SK-N-SH (cell line): ENCODE measurements around the gene FYCO1. TPM values are rescaled to one million over a fixed set of nuclear protein-coding genes. Genes with fewer than 3 reads are reported as not detected.

Source experiments
- CTCF ChIA-PET: fragments of 300-600, 350-600 bp; formaldehyde crosslinking; extraction: SDS; loops from one replicate; lab custom pipeline; 2021; lab: Yijun Ruan, JAX
- POLR2A ChIA-PET: fragments of 350-600 bp; sonication (Branson Sonifier 250); formaldehyde crosslinking; extraction: SDS; loops from one replicate; lab custom pipeline; 2020; ENCODE audit warnings: antibody characterized with exemption, inconsistent platforms; lab: Yijun Ruan, JAX
- DNase-seq: peaks from one replicate; pipeline ENCODE4 v3.0.0; 2012
- H2AFZ ChIP-seq: fragments of 200-600 bp; sonication (generic); 2 replicates; pipeline ENCODE4 v1.8.1; 2016; ENCODE audit warnings: antibody characterized with exemption, mild to moderate bottlenecking, low read depth
- H3F3A ChIP-seq: fragments of 200-600 bp; sonication (generic); replicated peaks from 2 replicates; pipeline ENCODE3; 2016; ENCODE audit warnings: antibody characterized with exemption, mild to moderate bottlenecking; ENCODE audit not compliant: insufficient read depth
- H3K27ac ChIP-seq, 2 experiments: fragments of 200-500 bp in 1 of 2; fragments of 200-600 bp in 1 of 2; sonication (Bioruptor generic) in 1 of 2; sonication (generic), shearing (Covaris generic) in 1 of 2; 2 replicates each; pipeline versions ENCODE4 v1.5.1 to v1.6.1; 2014 to 2016; ENCODE audit warnings: low read depth in 2 of 2, inconsistent platforms in 1 of 2, low read length in 1 of 2, mild to moderate bottlenecking in 1 of 2, mixed read lengths in 1 of 2
- H3K27me3 ChIP-seq: fragments of 200-600 bp; sonication (generic), shearing (Covaris generic); 2 replicates; pipeline ENCODE4 v1.6.1; 2016; ENCODE audit warnings: mixed run types; ENCODE audit not compliant: insufficient read depth
- H3K36me3 ChIP-seq, 2 experiments: fragments of 200-500 bp in 1 of 2; fragments of 200-600 bp in 1 of 2; sonication (Bioruptor generic) in 1 of 2; sonication (generic) in 1 of 2; replicated peaks in 1 of 2; 2 replicates each; pipeline versions ENCODE3 to v1.5.1; 2014 to 2016; ENCODE audit warnings: low read length in 1 of 2, mild to moderate bottlenecking in 1 of 2; ENCODE audit not compliant: insufficient read depth in 2 of 2, control insufficient read depth in 1 of 2
- H3K4me1 ChIP-seq, 2 experiments: fragments of 200-500 bp in 1 of 2; fragments of 200-600 bp in 1 of 2; sonication (Bioruptor generic) in 1 of 2; sonication (generic), shearing (Covaris generic) in 1 of 2; 2 replicates each; pipeline versions ENCODE4 v1.5.1 to v1.6.1; 2014 to 2016; ENCODE audit warnings: low read depth in 1 of 2, low read length in 1 of 2, mixed run types in 1 of 2; ENCODE audit not compliant: insufficient read depth in 2 of 2, control insufficient read depth in 1 of 2
- H3K4me2 ChIP-seq: fragments of 200-600 bp; sonication (generic), shearing (Covaris generic); 2 replicates; pipeline ENCODE4 v1.6.1; 2017; ENCODE audit warnings: mixed run types
- H3K4me3 ChIP-seq, 2 experiments: fragments of 200-500 bp in 1 of 2; fragments of 200-600 bp in 1 of 2; sonication (Bioruptor generic) in 1 of 2; sonication (generic), shearing (Covaris generic) in 1 of 2; 2 replicates each; pipeline versions ENCODE4 v1.5.1 to v1.8.1; 2014 to 2016; ENCODE audit warnings: low read depth in 2 of 2, inconsistent platforms in 1 of 2, low read length in 1 of 2, mild to moderate bottlenecking in 1 of 2, mixed read lengths in 1 of 2, moderate library complexity in 1 of 2
- H3K79me2 ChIP-seq: fragments of 200-600 bp; sonication (generic); 2 replicates; pipeline ENCODE4 v1.8.1; 2017; ENCODE audit warnings: mild to moderate bottlenecking; ENCODE audit not compliant: insufficient read depth
- H3K9ac ChIP-seq: fragments of 200-600 bp; sonication (generic); 2 replicates; pipeline ENCODE4 v1.6.1; 2017; ENCODE audit warnings: mixed run types
- H3K9me2 ChIP-seq: fragments of 200-600 bp; sonication (generic); 2 replicates; pipeline ENCODE4 v1.6.1; 2017; ENCODE audit warnings: mixed run types
- H3K9me3 ChIP-seq: fragments of 200-600 bp; sonication (generic); 2 replicates; pipeline ENCODE4 v1.6.1; 2017; ENCODE audit warnings: mixed run types, mild to moderate bottlenecking, moderate library complexity
- H4K20me1 ChIP-seq: fragments of 200-600 bp; sonication (generic); 2 replicates; pipeline ENCODE4 v1.6.1; 2017; ENCODE audit warnings: mild to moderate bottlenecking, mixed run types; ENCODE audit not compliant: insufficient read depth
- ELF1 ChIP-seq: IDR thresholded peaks from 2 replicates; pipeline ENCODE4 v1.4.0; 2012
- EZH2phosphoT487 ChIP-seq: fragments of 200-600 bp; sonication (generic); IDR thresholded peaks from 2 replicates; pipeline ENCODE4 v1.6.1; 2017; ENCODE audit warnings: low read depth, mixed run types, mild to moderate bottlenecking, antibody characterized with exemption, moderate library complexity, borderline replicate concordance
- FOSL2 ChIP-seq: IDR thresholded peaks from 2 replicates; pipeline ENCODE4 v1.4.0; 2012; ENCODE audit warnings: low read depth, mild to moderate bottlenecking, moderate library complexity, borderline replicate concordance
- FOXM1 ChIP-seq: IDR thresholded peaks from 2 replicates; pipeline ENCODE4 v1.4.0; 2012; ENCODE audit warnings: low read depth, mild to moderate bottlenecking
- JUND ChIP-seq: IDR thresholded peaks from 2 replicates; pipeline ENCODE4 v1.4.0; 2012
- NFIC ChIP-seq: IDR thresholded peaks from 2 replicates; pipeline ENCODE4 v1.4.0; 2012; ENCODE audit warnings: borderline replicate concordance
- POLR2AphosphoS5 ChIP-seq: IDR thresholded peaks from 2 replicates; pipeline ENCODE4 v1.6.1; 2012; ENCODE audit warnings: low read depth, low read length
- RAD21 ChIP-seq: IDR thresholded peaks from 2 replicates; pipeline ENCODE4 v1.6.1; 2012; ENCODE audit warnings: mild to moderate bottlenecking, low read length
- RCOR1 ChIP-seq: fragments of 150-350 bp; IDR thresholded peaks from 2 replicates; pipeline ENCODE4 v1.6.1; 2017; ENCODE audit warnings: antibody characterized with exemption, low read length
- RXRA ChIP-seq: IDR thresholded peaks from 2 replicates; pipeline ENCODE4 v1.4.0; 2012; ENCODE audit warnings: low read depth, mild to moderate bottlenecking, borderline replicate concordance
- SIN3A ChIP-seq: IDR thresholded peaks from 2 replicates; pipeline ENCODE4 v1.6.1; 2012; ENCODE audit warnings: low read depth, mild to moderate bottlenecking, low read length, moderate library complexity, borderline replicate concordance
- SMC3 ChIP-seq: IDR thresholded peaks from 2 replicates; pipeline ENCODE4 v1.6.1; 2012; ENCODE audit warnings: low read depth, low read length, improper control_type of control experiment
- TEAD4 ChIP-seq: IDR thresholded peaks from 2 replicates; pipeline ENCODE4 v1.4.0; 2012; ENCODE audit warnings: mild to moderate bottlenecking, borderline replicate concordance; ENCODE audit not compliant: insufficient read depth
- WGBS: methylation state at CpG from one replicate; pipeline ENCODE4 v1.1.6; 2017; ENCODE audit warnings: low lambda C conversion rate; 5-methylcytosine and 5-hydroxymethylcytosine counted together
- polyA plus RNA-seq, 3 experiments: library from polyadenylated mRNA; depleted of rRNA; stranded (reverse); fragments of >200 nt; gene quantifications; 2 replicates each; pipeline ENCODE4 v1.2.3, GENCODE V29; 2012
- TF ChIP-seq, protein P1 (sequence below): fragments of 150-350 bp; IDR thresholded peaks from 2 replicates; pipeline ENCODE4 v1.6.1; 2016; ENCODE audit warnings: mild to moderate bottlenecking, low read depth, low read length
- TF ChIP-seq, protein P2 (sequence below): fragments of 200-600 bp; sonication (generic); IDR thresholded peaks from 2 replicates; pipeline ENCODE4 v1.6.1; 2017; ENCODE audit warnings: antibody characterized with exemption, mild to moderate bottlenecking, moderate library complexity
- TF ChIP-seq, protein P3 (sequence below): IDR thresholded peaks from 2 replicates; pipeline ENCODE4 v1.4.0; 2012; ENCODE audit warnings: low read depth, borderline replicate concordance
- TF ChIP-seq, protein P4 (sequence below): IDR thresholded peaks from 2 replicates; pipeline ENCODE4 v1.4.0; 2012; ENCODE audit warnings: low read depth, borderline replicate concordance
- TF ChIP-seq, protein P5 (sequence below): IDR thresholded peaks from 2 replicates; pipeline ENCODE4 v1.4.0; 2012; ENCODE audit warnings: low read depth

Gene FYCO1
- polyA plus RNA-seq, 1 of the 3 experiments (the other 2 are of a cell fraction), result 5.5 TPM

DNA sequence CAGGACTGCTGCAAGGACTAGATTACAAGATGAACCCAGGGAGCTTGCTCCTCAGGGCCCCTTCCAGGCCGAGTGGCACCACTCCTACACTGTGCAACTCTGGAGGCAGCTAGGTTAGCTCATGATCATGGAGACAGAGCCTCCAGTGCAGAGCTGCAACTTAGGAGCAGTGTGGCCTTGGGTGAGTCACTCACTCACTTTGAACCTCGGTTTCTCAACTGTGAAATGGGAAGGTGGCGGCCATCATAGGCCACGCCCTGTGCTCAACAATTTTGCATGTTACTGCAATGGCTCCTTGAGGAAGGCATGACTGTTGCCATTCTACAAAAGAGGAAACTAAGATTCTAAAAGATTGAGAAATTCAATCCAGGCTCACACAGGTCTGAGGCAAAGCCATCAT is 63.5 kb downstream of the FYCO1 start:
- no peak overlapping the region for H3K4me3 ChIP-seq

More for the DNA sequence above, 63.5 kb downstream of the FYCO1 start:
- Histone ChIP-seq H3K4me2 (no peak overlapping the region), H4K20me1 (no peaks in the 10 kb centered on the region), H3K36me3 (peaks cover 31 to 70% of the 10 kb centered on the region in 2 experiments), H3K9me2 (no peaks in the 10 kb centered on the region), H3K27ac (no peak overlapping the region), H3K79me2 (no peaks in the 10 kb centered on the region), H2AFZ (no peak overlapping the region), H3K4me1 (no peaks in the 10 kb centered on the region; a peak in 1 of 4 replicates), H3K9me3 (no peaks in the 10 kb centered on the region), H3K27me3 (no peaks in the 10 kb centered on the region), H3K9ac (no peak overlapping the region), H3F3A (no peaks in the 10 kb centered on the region)
- TF ChIP-seq, protein P1, sequence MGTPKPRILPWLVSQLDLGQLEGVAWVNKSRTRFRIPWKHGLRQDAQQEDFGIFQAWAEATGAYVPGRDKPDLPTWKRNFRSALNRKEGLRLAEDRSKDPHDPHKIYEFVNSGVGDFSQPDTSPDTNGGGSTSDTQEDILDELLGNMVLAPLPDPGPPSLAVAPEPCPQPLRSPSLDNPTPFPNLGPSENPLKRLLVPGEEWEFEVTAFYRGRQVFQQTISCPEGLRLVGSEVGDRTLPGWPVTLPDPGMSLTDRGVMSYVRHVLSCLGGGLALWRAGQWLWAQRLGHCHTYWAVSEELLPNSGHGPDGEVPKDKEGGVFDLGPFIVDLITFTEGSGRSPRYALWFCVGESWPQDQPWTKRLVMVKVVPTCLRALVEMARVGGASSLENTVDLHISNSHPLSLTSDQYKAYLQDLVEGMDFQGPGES, result no peak
- TF ChIP-seq, protein P2, sequence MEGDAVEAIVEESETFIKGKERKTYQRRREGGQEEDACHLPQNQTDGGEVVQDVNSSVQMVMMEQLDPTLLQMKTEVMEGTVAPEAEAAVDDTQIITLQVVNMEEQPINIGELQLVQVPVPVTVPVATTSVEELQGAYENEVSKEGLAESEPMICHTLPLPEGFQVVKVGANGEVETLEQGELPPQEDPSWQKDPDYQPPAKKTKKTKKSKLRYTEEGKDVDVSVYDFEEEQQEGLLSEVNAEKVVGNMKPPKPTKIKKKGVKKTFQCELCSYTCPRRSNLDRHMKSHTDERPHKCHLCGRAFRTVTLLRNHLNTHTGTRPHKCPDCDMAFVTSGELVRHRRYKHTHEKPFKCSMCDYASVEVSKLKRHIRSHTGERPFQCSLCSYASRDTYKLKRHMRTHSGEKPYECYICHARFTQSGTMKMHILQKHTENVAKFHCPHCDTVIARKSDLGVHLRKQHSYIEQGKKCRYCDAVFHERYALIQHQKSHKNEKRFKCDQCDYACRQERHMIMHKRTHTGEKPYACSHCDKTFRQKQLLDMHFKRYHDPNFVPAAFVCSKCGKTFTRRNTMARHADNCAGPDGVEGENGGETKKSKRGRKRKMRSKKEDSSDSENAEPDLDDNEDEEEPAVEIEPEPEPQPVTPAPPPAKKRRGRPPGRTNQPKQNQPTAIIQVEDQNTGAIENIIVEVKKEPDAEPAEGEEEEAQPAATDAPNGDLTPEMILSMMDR, result no peak
- TF ChIP-seq, protein P3, sequence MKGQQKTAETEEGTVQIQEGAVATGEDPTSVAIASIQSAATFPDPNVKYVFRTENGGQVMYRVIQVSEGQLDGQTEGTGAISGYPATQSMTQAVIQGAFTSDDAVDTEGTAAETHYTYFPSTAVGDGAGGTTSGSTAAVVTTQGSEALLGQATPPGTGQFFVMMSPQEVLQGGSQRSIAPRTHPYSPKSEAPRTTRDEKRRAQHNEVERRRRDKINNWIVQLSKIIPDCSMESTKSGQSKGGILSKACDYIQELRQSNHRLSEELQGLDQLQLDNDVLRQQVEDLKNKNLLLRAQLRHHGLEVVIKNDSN, result no peak
- TF ChIP-seq RAD21 (no peak), SMC3 (no peak), FOXM1 (no peak), TEAD4 (no peak), JUND (no peak), POLR2AphosphoS5 (no peak), RCOR1 (no peak), ELF1 (no peak), SIN3A (no peak), EZH2phosphoT487 (no peak), NFIC (no peak), RXRA (no peak), FOSL2 (no peak)
- TF ChIP-seq, protein P4, sequence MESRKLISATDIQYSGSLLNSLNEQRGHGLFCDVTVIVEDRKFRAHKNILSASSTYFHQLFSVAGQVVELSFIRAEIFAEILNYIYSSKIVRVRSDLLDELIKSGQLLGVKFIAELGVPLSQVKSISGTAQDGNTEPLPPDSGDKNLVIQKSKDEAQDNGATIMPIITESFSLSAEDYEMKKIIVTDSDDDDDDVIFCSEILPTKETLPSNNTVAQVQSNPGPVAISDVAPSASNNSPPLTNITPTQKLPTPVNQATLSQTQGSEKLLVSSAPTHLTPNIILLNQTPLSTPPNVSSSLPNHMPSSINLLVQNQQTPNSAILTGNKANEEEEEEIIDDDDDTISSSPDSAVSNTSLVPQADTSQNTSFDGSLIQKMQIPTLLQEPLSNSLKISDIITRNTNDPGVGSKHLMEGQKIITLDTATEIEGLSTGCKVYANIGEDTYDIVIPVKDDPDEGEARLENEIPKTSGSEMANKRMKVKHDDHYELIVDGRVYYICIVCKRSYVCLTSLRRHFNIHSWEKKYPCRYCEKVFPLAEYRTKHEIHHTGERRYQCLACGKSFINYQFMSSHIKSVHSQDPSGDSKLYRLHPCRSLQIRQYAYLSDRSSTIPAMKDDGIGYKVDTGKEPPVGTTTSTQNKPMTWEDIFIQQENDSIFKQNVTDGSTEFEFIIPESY, result no peak
- TF ChIP-seq, protein P5, sequence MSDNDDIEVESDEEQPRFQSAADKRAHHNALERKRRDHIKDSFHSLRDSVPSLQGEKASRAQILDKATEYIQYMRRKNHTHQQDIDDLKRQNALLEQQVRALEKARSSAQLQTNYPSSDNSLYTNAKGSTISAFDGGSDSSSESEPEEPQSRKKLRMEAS, result no peak
- ChIA-PET CTCF (interaction anchor here (1.6 to 13.6 kb wide), 3 partner anchors 146 to 424 kb away, joined by 3 to 280 read pairs (median 142); no protein-coding TSS in a partner anchor), POLR2A (no interaction called here)
- no peak for DNase-seq
- WGBS, result 88% methylated on average over 4 of the region's 4 CpGs
